Colonic mucosa (tissue), 4 donors: ENCODE results near the gene RPS24. TPM values are rescaled to one million over a fixed set of nuclear protein-coding genes. Genes with fewer than 3 reads are reported as not detected.
"Not testable (repeated sequence)": the region's sequence is repeated elsewhere in the genome, so short reads cannot be mapped to it uniquely, and the experiment has no call there.

Source experiments
- DNase-seq: peaks from one replicate; pipeline ENCODE4 v3.0.0-alpha.2; 2020
- H3K27ac ChIP-seq: fragments of 200-600 bp; one replicate; pipeline ENCODE4 v1.8.0; 2021
- H3K27me3 ChIP-seq: fragments of 200-600 bp; one replicate; pipeline ENCODE4 v1.8.0; 2021
- H3K36me3 ChIP-seq: fragments of 200-600 bp; one replicate; pipeline ENCODE4 v1.8.0; 2021
- H3K4me1 ChIP-seq: fragments of 200-600 bp; one replicate; pipeline ENCODE4 v1.8.0; 2021; ENCODE audit warnings: mild to moderate bottlenecking
- H3K4me3 ChIP-seq: fragments of 200-600 bp; one replicate; pipeline ENCODE4 v1.8.0; 2021
- H3K9ac ChIP-seq, 2 donors: one replicate each; pipeline ENCODE4 v1.7.0; 2013; ENCODE audit warnings: control low read depth in 2 of 2, low read depth in 2 of 2, low read length in 2 of 2
- H3K9me3 ChIP-seq: fragments of 200-600 bp; one replicate; pipeline ENCODE4 v1.8.0; 2021
- intact Hi-C: fragments of 100-400 bp; cut with DNase I; formaldehyde crosslinking; loops from one replicate; pipeline ENCODE4 v1.14.1; 2022
- total RNA-seq, 2 donors: library from RNA; stranded (reverse); fragmentation: NEBNext Ultra II Directional in 1 of 2; extraction: Animal tissue kit (Norgen Biotek cat#: 25700) in 1 of 2; gene quantifications; one replicate each; pipeline ENCODE4 v1.2.1, GENCODE V29; 2021
- TF ChIP-seq, protein P1 (sequence below): fragments of 200-600 bp; IDR thresholded peaks from one replicate; pipeline ENCODE4 v1.8.0; 2022; ENCODE audit warnings: antibody characterized with exemption, mild to moderate bottlenecking
- donor health status: healthy.
- donor health status: DM: no; HTN: no; CAD: no.
- donor health status: DM: no; HTN: no; CAD: no.

The RPS24 gene
- total RNA-seq, 2 donors from 2014 or later: 1,326 to 1,370 TPM

DNA sequence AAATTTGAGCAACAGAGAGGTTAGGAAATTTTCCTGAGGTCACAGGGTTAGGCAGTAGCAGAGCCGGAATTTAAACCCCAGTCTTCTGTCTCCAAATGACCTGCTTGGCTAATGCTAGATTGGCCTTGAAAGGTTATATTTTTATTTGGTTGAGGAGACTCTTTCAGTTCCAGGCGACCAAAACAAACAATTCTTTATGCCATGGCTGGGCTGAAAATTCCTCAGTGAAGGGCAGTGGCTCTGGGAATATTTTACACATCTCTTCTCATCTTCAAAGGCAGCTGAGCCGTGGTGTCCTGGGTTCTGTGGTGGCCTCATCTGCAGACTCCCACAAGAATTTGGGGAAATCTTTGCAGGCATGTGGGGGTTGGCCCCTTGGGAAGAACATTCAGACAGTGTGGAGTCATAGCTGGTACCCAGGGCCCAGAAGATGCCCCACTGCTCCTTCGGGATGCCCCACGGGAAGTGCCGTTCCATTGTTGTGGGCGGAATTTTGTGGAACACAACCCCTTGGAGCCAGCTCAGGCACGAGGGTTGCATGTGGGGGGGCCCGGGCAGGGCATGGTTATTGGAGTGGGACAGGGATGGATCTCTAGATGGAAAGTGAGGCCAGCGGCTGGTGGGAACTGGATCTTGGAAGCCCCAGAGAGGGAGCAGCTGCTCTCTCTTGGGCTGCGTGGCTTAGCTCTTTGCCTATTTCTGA is 33.2 kb downstream of the RPS24 start:
- intact Hi-C loops: no loop called here
- Histone ChIP-seq H3K27ac (no peak overlapping the region), H3K36me3 (no peaks in the 10 kb centered on the region), H3K9ac (no peak overlapping the region), H3K9me3 (no peaks in the 10 kb centered on the region), H3K4me3 (no peak overlapping the region), H3K4me1 (peaks cover 3% of the 10 kb centered on the region), H3K27me3 (no peaks in the 10 kb centered on the region)
- TF ChIP-seq, protein P1, sequence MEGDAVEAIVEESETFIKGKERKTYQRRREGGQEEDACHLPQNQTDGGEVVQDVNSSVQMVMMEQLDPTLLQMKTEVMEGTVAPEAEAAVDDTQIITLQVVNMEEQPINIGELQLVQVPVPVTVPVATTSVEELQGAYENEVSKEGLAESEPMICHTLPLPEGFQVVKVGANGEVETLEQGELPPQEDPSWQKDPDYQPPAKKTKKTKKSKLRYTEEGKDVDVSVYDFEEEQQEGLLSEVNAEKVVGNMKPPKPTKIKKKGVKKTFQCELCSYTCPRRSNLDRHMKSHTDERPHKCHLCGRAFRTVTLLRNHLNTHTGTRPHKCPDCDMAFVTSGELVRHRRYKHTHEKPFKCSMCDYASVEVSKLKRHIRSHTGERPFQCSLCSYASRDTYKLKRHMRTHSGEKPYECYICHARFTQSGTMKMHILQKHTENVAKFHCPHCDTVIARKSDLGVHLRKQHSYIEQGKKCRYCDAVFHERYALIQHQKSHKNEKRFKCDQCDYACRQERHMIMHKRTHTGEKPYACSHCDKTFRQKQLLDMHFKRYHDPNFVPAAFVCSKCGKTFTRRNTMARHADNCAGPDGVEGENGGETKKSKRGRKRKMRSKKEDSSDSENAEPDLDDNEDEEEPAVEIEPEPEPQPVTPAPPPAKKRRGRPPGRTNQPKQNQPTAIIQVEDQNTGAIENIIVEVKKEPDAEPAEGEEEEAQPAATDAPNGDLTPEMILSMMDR: no peak
- no peak for DNase-seq

DNA sequence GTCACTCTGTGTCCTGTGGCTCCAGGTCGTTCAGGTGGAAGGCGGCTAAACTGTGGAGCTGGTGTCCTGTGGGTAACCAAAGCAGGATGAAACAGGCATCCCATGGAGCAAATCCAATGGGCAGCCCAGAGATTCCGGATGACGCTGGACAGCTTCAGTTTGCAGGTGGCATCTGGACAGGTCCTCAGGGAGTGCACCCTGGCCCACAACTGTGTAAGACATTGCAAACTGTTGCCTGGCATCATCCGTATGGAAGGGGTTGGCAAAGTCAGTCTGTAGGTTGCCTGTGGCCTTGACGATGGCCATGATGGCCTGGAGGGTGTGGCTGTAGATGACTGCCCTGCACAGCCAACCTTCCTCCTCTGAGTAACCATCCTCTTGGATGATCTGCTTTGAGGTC is 35.5 kb downstream of the RPS24 start:
- no peaks in the 10 kb centered on the region for H3K9me3 ChIP-seq
- no peak overlapping the region for H3K9ac ChIP-seq
- intact Hi-C loops: no loop called here
- H3K4me1 ChIP-seq: peaks cover 3% of the 10 kb centered on the region
- H3K27me3 ChIP-seq: no peaks in the 10 kb centered on the region
- DNase-seq: no peak
- TF ChIP-seq, protein P1: no peak
- H3K36me3 ChIP-seq: no peaks in the 10 kb centered on the region
- H3K4me3 ChIP-seq: no peak overlapping the region
- H3K27ac ChIP-seq: no peak overlapping the region

DNA sequence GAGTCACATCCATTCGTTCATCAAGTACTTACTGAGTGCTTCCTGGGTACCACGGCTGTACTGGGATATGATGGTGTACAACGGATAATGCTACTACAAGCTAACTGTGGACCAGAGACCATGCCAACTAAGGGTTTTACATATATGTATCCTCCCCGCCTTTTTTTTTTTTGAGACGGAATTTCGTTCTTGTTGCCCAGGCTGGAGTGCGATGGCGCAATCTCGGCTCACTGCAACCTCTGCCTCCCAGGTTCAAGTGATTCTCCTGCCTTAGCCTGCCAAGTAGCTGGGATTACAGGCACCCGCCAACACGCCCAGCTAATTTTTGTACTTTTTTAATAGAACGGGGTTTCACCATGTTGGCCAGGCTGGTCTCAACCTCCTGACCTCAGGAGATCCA is 36.4 kb downstream of the RPS24 start:
- intact Hi-C loops, H3K4me1 ChIP-seq, H3K36me3 ChIP-seq, H3K4me3 ChIP-seq, DNase-seq, H3K9me3 ChIP-seq, H3K9ac ChIP-seq, H3K27ac ChIP-seq, H3K27me3 ChIP-seq: not testable (repeated sequence)

DNA sequence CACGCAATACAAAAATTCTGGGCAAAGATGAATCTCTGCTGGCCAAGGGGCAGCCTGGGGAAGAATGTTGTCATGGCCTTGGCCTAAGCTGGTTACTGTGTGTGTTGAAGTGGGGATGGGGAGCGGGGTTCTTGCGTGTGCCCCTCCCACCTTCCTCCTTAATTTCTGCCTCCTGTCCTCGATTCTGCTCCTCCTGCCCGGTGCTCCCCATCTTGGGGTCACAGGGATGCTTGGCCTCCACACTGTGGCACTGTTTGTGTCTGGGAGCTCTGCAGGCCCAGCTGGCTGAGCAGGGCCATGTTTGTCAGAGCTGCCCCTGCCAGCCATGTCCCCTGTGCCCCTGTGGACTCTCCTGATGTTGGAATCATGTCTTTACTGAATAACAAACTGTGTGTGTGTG is 37.1 kb downstream of the RPS24 start:
- no peaks in the 10 kb centered on the region for H3K27me3 ChIP-seq
- H3K9me3 ChIP-seq: no peaks in the 10 kb centered on the region
- H3K9ac ChIP-seq: no peak overlapping the region
- H3K36me3 ChIP-seq: no peaks in the 10 kb centered on the region
- no peak overlapping the region for H3K27ac ChIP-seq
- TF ChIP-seq, protein P1: no peak
- peaks cover under 1% of the 10 kb centered on the region for H3K4me1 ChIP-seq
- DNase-seq: no peak
- intact Hi-C loops: no loop called here
- no peak overlapping the region for H3K4me3 ChIP-seq

DNA sequence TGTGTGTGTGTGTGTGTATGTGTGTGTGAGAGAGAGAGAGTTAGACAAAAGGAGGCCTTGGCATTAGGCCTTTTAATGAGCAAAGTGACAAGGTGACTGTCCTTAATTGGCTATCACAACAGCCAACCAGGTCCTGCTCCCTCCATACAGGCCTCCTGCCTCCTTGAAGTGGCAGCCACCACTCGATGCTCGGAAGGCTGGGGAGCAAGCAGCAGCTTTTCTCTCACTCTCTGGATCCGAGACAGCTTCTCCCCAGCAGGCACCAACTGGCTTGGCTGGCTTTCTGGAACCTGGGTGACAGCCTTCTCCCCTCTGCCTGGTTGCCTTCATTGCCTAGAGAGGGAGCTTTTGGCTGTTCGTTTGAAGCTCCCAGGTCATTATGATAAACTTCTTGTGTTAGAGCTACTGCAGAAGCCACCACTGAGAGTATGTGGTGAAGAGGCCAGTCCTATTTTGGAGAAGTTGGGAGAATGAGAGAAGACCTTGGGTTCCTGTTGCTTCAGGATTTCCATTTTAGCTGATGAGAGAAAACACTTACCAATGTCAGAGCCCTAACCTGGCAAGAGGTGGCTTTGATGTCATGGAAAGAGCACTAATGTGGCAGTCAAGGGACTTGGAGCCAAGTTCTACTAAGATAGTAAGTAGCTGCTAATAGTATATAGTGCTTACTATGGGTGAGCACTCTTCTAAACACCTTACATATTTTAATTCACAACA is 37.6 kb downstream of the RPS24 start:
- H3K9me3 ChIP-seq: no peaks in the 10 kb centered on the region
- no peak overlapping the region for H3K9ac ChIP-seq
- no peaks in the 10 kb centered on the region for H3K4me1 ChIP-seq
- H3K27ac ChIP-seq: no peak overlapping the region
- intact Hi-C loops: no loop called here
- H3K36me3 ChIP-seq: no peaks in the 10 kb centered on the region
- H3K4me3 ChIP-seq: no peak overlapping the region
- no peak for DNase-seq
- TF ChIP-seq, protein P1: no peak
- no peaks in the 10 kb centered on the region for H3K27me3 ChIP-seq

DNA sequence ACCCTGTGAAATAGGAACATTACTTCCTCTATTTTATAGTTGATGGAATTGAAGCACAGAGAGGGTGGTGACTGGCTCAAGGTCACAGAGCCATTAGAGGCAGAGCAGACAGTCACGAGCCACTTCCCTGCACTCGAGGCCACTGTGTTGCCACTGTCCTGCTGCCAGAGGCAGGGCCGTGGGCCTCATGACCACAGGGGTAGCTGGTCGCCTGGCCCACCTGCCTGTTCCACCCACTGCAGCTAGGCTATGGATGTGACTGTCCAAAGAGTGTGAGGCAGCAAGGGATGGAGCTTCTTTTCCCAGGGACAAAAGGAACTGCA is 38.2 kb downstream of the RPS24 start:
- DNase-seq: no peak
- TF ChIP-seq, protein P1: no peak
- H3K27me3 ChIP-seq: no peaks in the 10 kb centered on the region
- H3K36me3 ChIP-seq: no peaks in the 10 kb centered on the region
- H3K9ac ChIP-seq: no peak overlapping the region
- no peaks in the 10 kb centered on the region for H3K9me3 ChIP-seq
- H3K4me1 ChIP-seq: no peaks in the 10 kb centered on the region
- intact Hi-C loops: no loop called here
- no peak overlapping the region for H3K27ac ChIP-seq
- H3K4me3 ChIP-seq: no peak overlapping the region
